ENCODE results near the gene CXXC1. TPM values are rescaled to one million over a fixed set of nuclear protein-coding genes. Genes with fewer than 3 reads are reported as not detected.

The CXXC1 gene
- total and polyA plus RNA-seq, 2 of the 8 experiments (the other 6 are each of a cell fraction or from before 2014, with no cell fraction given): 73.3 to 136 TPM

DNA sequence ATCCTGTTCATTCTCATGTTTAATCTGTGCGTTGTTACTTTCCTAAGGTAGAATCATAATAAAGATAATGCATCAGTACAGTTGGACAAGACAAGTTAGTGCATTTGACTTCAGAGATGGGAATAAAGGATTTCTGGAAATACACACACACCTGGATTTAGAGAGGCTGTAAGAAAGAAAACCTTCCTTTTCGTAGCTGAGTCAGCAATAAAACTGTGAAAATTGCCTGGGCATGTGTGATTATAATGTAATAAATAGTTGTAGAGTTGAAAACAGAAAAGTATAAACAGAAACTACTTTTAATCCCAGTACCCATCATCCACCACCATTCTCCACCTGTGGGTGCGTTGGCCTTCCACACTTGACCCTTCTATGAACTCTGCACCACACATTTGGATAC is 36.6 kb downstream of the CXXC1 start:
- DNase-seq (ENCODE audit: low read depth in 1 of 2, low spot score in 2 of 2) (no peak), FAIRE-seq (no peak)
- TF ChIP-seq BCL11A (IDR thresholded peaks at IDR 0.05; ENCODE audit: low read depth in 2 of 2, low read length in 2 of 2) (no peak), MAFK (IDR thresholded peaks at IDR 0.05; ENCODE audit: low read depth, low read length) (peak; percentile 77; the same call in 1 of the 2 replicates)
- H2BK5ac ChIP-seq (ENCODE audit: low read depth, low read length): no peak overlapping the region
- H3K4me1 ChIP-seq (replicated peaks in 1 of 4; ENCODE audit: control insufficient read depth in 3 of 4, insufficient read depth in 4 of 4, low read length in 3 of 4): peaks cover 0 to 3% (median 0%) of the 10 kb centered on the region in 4 experiments; a peak in 1 of 7 replicates
- H3K23ac ChIP-seq (ENCODE audit: insufficient read length): no peak overlapping the region
- H2BK20ac ChIP-seq (ENCODE audit: low read length): no peak overlapping the region
- H4K5ac ChIP-seq (ENCODE audit: insufficient read length, low read depth, low read length): no peak overlapping the region
- no peaks in the 10 kb centered on the region for H3K36me3 ChIP-seq (ENCODE audit: control insufficient read depth in 2 of 4, insufficient read depth in 4 of 4, low read length in 3 of 4)
- no peak overlapping the region for H3K4me2 ChIP-seq (ENCODE audit: insufficient read depth in 1 of 2, low read depth in 2 of 2, low read length in 2 of 2)
- CTCF ChIA-PET (ENCODE audit: partially characterized antibody): interaction anchor here (0.6 to 2.5 kb wide), 5 partner anchors 8 to 107 kb away, joined by 3 to 11 read pairs (median 3); partner anchors contain the start of gene MBD1
- H2BK12ac ChIP-seq (ENCODE audit: low read depth, low read length): peak overlapping the region; percentile 6; the same call in 1 of the 2 replicates
- H3K4me3 ChIP-seq (ENCODE audit: extremely low read depth in 1 of 4, insufficient read depth in 2 of 4, low read depth in 3 of 4, low read length in 4 of 4): no peak overlapping the region
- H4K8ac ChIP-seq (ENCODE audit: extremely low read depth, insufficient read depth, low read length): no peak overlapping the region
- 0 out of 2 replicates have a peak overlapping the region, but pooled peaks have one; percentile 76 for H2AFZ ChIP-seq (ENCODE audit: low read length)
- no peak overlapping the region for H3K27ac ChIP-seq (ENCODE audit: low read depth, low read length)
- H3K56ac ChIP-seq (replicated peaks; ENCODE audit: insufficient read length, low read depth, low read length): no peak overlapping the region
- H2AK5ac ChIP-seq (ENCODE audit: low read depth, low read length): peak overlapping the region; percentile 65; the same call in 1 of the 2 replicates
- no peak overlapping the region for H2BK120ac ChIP-seq (replicated peaks; ENCODE audit: low read depth, low read length)
- POLR2A ChIA-PET (ENCODE audit: partially characterized antibody): no interaction called here
- H3K14ac ChIP-seq (ENCODE audit: insufficient read length): no peak overlapping the region
- no peaks in the 10 kb centered on the region for H3K9me3 ChIP-seq (ENCODE audit: insufficient read depth in 2 of 2, low read depth in 1 of 2, low read length in 1 of 2)
- no peaks in the 10 kb centered on the region for H3K79me2 ChIP-seq (ENCODE audit: control insufficient read depth in 1 of 2, insufficient read depth in 2 of 2, low read length in 2 of 2)
- no peak overlapping the region for H3K18ac ChIP-seq (ENCODE audit: extremely low read depth, low read length)
- no peaks in the 10 kb centered on the region for H3K27me3 ChIP-seq (replicated peaks in 1 of 4; ENCODE audit: control insufficient read depth in 3 of 4, extremely low read depth in 1 of 4, insufficient read depth in 3 of 4, low read length in 3 of 4)
- no peak overlapping the region for H2BK15ac ChIP-seq (ENCODE audit: low read length)
- H3K4ac ChIP-seq (replicated peaks; ENCODE audit: insufficient read length, low read depth, low read length): no peak overlapping the region
- WGBS, 2 experiments (ENCODE audit: extremely low coverage in 1 of 2, insufficient coverage in 1 of 2, insufficient read length in 1 of 2, insufficient replicate concordance in 2 of 2, low coverage in 1 of 2, low lambda C conversion rate in 2 of 2, missing lambda C conversion rate in 1 of 2): 83% methylated on average over 3 of the region's 3 CpGs; no CpG with 5 or more reads in 1 of the 2 experiments
- no peak overlapping the region for H4K91ac ChIP-seq (replicated peaks; ENCODE audit: insufficient read length, low read length)
- H3K23me2 ChIP-seq (ENCODE audit: low read depth, low read length): no peaks in the 10 kb centered on the region
- H3K79me1 ChIP-seq (ENCODE audit: low read depth, low read length): no peaks in the 10 kb centered on the region
- H3K9ac ChIP-seq (replicated peaks in 1 of 4; ENCODE audit: extremely low read depth in 1 of 4, low read depth in 3 of 4, low read length in 3 of 4): no peak overlapping the region
- no peaks in the 10 kb centered on the region for H4K20me1 ChIP-seq (replicated peaks in 1 of 2; ENCODE audit: control insufficient read depth in 1 of 2, insufficient read depth in 2 of 2, low read length in 2 of 2)

Data from H1 (cell line).